Measurements from ENCODE around the gene CD8A.
"Not testable (repeated sequence)": the region's sequence is repeated elsewhere in the genome, so short reads cannot be mapped to it uniquely, and the experiment has no call there.

Gene CD8A

DNA sequence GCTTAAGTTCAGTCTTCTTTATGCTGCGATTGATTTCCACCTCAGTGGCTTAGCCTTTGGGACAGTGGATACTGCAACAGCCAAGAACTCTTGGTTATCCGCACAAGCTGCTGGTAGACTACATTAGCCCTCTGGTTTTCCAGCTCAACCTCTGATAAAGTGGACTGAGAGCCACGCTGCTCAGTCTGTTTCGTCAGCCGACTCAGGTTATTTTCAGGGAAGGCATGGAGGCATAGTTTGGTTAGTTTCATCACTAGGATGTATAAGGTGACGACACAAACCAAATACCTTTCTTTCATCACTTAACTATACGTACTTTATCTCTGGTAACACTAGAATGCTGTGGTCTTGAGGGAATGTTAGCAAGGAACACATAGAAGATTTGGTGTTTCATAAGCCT lies 14.2 kb downstream of the CD8A start:
- no peak for DNase-seq (ENCODE audit: low read depth)

DNA sequence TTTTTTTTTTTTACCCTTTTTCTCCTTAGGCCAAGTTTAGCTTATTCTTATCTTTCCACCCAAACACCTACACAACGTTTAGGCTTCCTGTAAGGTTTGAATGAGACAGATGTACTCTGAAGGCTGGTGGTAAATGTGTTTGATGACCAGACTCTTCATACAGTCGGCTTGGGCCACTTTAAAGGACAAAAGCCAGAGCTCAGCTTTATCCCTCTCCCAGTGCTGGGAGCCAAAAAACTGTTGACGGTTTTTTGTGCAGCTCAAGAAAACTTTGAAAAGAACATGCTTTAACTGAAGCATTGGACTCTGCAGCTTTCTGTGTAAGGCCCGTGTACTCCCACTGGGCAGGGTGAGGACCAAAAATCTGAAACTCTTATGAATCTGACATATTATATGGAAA lies 15.4 kb downstream of the CD8A start:
- DNase-seq (ENCODE audit: low read depth), result no peak

DNA sequence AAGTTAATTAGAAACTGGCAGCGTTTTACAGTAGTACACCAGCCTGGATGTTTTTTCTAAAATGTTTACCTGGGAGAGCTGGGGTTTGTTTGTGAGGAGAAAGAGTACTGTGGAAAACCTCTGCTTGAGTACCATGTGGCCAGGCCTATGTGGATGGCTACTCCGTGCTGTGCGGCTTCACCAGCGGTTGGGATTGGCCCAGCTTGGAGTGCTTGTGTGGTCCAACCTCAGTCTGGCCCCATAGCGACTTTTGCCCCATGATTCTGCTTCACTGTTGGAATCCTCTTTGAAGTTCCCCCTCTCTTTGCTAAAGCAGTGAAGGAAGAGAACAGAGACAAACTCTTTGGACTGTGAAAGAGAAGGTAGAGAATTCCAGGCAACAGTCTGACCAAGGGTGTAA lies 15.9 kb downstream of the CD8A start:
- DNase-seq (ENCODE audit: low read depth), result no peak

DNA sequence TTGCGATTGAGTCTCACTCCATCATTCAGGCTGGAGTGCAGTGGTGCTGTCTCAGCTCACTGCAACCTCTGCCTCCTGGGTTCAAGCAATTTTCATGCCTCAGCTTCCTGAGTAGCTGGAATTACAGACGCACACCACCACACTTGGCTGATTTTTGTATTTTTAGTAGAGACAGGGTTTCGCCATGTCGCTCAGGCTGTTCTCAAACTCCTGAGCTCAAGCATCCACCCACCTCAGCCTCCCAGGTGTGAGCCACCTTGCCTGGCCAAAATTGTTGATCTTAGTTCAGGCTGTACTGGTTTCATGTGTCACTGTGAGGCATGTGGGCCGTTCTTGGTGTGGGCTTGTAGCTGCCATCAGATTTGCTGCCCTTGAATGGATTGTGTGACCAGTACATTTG lies 18.1 kb downstream of the CD8A start:
- no peak for DNase-seq (ENCODE audit: low read depth)

DNA sequence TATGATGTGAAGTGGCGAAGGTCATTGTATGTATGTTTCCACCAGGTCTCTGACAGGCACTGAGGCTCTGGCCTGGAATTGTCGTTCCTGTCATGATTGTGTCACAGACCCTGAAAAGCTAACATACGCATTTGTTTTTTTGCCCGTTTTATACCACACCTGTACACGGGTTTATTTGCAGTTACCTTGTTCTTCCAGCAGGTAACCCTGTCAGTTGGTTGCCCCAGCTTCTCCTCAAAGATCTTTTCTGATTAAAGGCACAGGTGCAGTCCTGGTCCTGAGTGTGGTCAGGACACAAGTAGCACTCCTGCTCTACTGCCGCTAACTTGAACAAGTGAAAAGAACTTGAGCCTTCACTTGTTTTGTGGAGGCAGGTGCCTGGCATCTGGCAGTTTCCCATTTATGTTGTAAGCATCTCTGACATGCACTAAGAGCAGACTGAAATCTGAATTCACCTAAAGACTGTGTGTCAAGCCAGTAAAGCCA lies 19.9 kb downstream of the CD8A start:
- no peak for DNase-seq (ENCODE audit: low read depth)

DNA sequence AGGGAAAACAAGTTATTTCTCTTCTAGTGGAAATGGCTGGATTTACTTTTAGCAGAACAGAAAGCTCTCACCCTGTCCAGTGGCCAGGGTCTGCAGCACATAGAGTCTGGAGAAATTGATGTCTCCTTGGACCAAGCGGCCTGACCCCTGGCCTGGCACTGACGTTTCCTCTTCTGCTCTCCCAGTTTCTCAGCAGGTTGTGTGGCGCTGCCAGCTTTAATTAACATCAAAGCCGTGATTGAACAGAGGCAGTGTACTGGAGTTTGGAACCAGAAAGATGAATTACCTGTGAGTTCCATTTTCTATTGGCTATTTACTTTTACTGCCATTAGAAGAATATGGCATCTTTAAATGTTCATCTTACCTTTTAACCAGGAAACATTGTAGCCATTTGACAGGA lies 20.9 kb downstream of the CD8A start:
- DNase-seq (ENCODE audit: low read depth), result no peak

DNA sequence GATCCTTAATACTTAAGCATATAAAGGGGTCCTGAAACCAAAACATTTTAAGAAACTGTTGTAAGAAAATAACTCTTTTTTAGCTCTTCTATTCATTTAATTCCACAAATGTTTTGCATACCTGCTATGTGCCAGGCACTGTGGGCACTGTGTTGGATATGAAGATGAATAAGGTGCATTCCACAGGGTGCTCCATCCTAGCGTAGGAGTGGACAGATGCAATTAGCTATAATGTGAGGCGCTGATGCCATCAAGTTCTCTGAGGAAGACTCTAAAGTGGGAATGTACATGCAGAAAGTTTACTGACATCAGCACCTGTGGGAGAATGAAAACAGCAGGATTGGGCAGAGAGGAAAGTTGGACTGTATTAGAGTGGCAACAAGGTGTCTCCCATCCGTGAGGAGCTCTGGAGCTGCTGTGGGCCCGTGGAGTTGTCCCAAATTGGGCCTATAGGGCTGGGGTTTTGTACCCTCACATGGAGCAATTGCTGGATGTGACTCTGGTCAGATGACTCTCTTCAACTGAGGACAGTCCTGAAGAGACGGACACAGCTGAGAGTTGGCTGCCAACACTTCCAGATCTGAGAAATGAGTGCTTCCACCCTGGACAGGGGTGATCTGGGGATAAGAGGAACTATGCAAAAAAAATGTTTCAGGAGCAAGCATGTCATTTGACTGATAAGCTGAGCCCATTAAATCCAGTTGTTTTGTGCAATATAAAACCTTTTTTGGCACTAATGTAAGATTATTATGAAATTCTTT lies 22.3 kb downstream of the CD8A start:
- DNase-seq (ENCODE audit: low read depth), result no peak

DNA sequence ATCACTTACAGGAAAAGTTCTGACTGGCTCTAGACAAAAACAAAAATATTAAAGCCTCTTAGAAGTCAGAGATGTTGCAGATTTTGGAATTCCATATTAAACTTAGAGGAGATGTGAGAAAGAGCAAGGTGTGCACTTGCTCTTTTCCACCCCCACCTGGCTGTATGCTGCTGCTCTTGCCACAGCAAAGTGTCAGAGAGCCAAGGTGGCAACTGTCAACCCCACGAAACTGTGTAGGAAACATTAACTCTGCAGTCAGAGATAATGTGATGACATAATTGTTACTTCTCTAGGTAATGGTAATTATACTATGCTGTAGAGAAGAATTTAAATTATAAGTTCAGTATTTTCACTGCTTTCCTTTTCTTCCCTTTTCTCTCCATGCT lies 25.4 kb downstream of the CD8A start:
- DNase-seq (ENCODE audit: low read depth), result no peak

DNA sequence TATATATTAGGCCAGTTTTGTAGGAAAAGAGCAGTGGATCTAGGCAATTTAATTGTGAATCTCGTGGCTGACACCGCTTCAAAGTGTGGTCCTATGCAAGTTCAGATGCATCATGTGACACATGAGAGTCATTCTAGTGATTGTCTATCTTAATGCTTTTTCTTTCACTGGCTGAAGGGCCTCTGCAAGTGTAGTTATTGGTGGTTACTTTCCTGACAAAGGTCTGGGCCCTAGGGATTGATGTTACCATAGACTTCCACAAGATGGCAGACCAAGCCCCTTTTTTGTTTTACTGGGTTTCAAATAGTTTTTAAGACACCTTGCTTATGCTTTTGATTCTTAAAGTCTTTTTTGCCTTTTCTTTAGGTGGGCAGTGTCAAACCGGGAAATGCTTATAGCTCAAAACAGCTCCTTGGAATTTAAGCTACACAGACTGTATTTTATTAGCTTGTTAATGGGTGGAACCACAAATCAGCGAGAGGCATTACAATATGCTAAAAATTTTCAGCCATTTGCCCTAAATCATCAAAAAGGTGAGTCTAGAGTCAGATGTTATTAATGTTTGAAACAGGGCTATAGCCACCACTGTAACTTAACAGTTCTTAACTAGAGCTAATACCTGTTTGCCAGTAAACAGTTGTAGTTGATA lies 25.9 kb downstream of the CD8A start:
- DNase-seq (ENCODE audit: low read depth), result no peak

DNA sequence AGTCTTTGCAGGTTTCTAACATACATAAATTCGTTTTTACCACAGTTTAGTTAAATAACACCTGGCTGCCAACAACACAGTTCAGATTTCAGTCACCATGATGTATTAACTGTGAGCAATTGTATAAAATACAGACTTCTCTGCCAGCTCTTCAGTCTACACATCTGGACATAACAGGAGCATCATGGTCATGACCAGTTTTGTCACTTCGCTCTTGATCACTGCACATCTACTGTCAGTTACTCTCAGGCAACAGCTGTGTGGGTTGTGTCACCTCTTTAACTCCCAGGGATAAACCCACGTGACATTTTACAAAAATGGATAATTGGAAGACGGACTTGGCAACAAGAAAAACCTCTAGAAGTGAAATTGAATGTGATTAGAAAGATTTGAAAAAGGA lies 30.3 kb downstream of the CD8A start:
- no peak for DNase-seq (ENCODE audit: low read depth)

DNA sequence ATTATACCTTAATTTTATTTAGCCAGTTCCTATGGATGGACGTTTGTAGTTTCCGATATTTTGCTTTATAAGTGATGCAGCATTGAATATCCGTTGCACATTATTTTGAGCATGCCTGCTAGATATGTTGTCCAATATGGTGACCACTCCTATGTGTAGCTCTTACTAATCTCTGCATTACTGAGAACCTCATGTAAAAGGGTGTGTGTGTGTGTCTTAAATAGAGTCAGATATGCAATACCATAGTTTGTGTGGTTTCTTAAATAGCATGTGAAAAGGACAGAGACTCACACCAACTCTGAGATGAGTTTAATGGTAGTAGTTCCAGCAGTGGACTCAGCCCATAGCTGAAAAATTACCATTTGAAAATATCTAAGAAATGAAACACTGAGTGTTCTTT lies 32.3 kb downstream of the CD8A start:
- DNase-seq (ENCODE audit: low read depth), result no peak

DNA sequence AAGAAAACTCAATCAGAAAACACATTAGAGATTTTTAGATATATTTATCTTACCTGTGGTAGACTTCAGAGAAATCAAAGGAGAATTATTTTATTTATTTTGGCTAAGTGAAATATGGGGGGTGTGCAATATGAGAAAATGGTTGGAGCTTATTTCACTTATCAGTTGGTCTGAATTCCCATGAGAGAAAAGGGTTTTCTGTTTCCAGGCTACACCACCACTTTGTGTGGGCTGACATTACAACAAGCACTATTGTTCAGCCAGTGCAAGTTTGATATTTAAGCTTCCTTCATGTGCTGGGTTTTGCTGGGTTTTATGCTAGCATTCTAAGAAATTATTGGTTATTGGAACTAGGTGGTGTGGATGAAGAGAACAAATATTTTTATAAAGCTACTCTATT lies 37.1 kb downstream of the CD8A start:
- no peak for DNase-seq (ENCODE audit: low read depth)

DNA sequence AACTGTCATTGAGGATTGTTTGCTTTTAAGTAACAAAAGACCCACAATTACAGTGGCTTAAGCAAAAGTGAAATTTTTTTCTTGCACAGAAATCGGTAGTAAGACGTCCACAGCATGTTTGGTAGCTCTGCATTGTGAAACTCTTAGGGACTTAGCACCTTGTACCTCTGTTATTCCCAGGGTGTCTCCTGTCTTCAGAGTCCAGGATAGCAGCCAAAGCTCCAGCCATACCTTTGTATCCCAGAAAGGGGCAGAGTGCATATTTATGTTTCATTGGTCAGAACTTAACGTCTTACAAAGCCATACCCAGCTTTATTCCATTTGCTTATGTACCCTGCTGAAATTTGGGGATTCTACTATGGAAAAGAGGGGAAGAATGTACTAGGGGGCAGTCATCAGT lies 37.8 kb downstream of the CD8A start:
- DNase-seq (ENCODE audit: low read depth), result no peak

DNA sequence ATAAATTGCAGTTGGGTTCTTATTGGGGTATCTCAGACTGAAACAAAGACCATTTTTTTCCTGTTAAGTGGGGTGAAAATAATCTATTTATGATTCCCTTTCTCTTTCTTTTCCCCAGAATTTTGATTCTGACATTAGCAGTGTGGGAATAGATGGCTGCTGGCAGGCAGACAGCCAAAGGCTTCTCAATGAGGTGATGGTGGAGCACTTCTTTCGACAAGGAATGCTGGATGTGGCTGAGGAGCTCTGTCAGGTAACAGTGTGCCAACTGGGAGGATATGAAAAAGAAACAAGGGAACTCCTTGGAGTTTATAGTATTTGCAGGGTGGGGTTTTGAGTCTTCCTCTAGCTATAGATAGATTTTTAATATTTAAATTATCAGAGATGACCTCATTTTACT lies 38.9 kb downstream of the CD8A start:
- DNase-seq (ENCODE audit: low read depth), result no peak

DNA sequence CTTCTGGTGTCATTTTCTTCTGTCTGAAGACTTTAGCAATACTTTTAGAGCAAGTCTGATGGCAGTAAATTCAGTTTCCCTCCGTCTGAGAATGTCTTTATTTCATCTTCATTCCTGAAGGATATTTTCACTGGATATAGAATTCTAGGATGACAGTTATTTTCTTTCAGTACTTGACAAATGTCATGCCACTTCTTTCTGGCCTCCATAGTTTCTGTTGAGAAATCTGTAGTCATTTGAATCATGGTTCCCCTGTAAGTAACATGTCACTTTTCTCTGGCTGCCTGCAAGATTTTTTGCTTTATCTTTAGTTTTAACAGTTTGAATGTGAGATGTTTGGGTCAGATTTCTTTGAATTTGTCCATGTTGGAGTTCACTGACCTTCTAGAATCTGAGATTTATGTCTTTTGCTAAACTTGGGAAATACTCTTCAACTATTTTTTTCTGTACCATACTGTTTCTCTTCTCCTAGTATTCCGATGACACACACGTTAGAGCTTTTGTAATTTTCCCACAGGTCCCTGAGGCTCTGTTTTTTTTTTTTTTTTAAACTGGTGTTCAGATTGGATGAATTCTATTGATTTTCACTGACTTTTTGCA lies 40.4 kb downstream of the CD8A start:
- no peak for DNase-seq (ENCODE audit: low read depth)

DNA sequence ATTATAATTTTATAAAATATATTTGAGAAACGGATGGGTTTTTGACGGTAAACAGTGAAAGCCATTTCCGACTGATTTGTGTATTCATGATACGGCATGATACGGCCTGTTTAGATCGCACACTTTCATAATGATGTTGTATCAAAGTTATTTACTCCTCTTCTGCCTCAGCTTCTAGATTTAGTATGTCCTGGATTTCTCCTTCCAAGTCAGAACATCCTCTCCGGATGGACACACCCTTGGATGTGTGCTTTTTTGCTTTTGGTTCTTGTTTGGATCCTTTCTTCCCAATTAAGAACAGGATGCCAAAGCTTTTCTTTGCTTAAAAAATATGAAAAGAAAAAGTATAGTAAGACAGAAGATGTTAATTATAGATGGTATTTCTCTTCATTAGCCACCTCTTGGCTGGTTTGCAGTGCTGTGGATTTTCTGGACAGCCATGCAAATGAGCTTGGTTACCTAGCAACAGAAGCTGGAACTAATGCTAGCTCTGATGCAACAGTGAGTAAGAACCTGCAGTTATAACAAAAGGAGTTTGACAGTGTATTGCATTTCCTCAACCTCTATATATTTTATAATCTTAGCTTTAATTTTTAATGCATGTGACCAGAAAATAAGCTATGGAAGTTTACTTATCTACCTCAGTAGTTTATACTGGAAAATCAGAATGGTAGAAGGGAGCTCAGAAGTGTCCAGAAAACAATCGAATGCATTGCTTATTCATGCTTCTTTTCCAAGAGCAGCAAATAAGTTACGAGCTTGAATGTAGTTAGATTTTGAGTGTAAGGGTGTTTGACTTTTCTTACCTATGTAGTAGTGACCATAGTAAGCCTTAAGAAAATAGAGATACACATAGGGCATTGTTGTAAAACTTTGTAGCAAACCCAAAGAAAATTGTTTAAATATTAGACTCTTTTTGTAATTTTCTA lies 42.7 kb downstream of the CD8A start:
- DNase-seq (ENCODE audit: low read depth), result no peak

DNA sequence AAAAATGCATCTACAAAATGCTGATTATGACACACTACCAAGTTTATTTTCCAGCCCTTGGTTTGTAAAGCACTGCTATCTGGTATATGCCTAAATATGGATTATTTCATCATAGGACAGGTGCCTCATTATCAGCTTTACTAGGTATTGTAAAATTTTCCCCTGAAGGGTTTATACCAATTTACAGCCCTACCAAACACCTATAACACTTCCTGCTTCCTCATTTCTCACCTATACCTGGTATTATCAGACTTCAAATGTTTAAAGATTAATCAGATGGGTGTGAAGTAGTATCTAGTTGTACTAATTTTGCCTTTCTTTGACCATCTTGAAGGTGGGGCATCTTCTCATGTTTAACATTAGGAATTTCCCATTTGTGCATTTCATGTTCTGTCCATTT lies 43.8 kb downstream of the CD8A start:
- DNase-seq (ENCODE audit: low read depth), result no peak

DNA sequence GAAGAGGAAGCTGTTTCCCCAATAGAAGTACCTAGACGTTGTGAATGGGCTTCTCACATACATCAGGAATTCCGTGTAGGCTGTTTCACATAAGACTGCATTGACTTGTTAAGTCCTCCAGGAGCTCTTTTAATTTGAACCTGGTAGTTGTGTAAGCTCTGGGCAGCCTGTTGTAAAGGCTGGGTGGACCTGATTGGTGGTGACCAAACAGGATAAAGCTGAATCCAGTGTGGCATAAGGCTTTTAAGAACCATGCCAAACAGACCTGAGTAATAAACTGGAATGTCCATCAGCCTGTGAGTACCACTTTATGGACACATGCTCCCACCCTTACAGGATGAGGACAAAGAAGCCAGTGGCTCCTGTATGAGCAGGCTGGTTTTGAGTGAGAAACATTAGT lies 46.6 kb downstream of the CD8A start:
- no peak for DNase-seq (ENCODE audit: low read depth)

DNA sequence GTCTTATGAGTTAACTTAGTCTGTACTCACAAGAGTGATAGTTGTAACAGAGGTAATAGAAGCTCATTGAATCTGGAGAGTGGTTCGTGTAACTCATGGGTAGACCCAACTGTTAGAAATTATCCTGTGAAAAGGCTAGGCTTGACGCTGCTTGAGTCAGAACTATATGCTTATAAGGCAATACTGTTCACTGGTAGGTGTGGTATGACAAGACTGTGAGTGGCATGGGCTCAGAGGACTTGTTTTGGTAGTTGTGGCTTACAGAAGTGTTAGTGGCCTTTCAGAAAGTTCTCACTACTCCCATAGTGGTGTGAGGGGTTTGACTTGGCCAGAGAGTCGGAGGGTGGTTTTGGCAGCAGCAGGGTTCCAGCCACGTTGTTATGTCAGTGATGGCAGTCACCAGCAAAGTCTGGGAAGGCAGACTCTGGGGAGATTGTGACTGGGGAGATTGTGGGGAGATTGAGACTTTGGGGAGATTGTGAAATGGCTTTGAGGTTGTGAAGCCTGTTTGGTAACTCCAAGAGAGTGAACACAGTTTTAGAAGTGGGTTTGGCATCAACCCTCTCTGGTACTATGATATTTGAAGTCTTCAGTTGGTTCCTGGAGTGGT lies 48.7 kb downstream of the CD8A start:
- DNase-seq (ENCODE audit: low read depth), result not testable (repeated sequence)

DNA sequence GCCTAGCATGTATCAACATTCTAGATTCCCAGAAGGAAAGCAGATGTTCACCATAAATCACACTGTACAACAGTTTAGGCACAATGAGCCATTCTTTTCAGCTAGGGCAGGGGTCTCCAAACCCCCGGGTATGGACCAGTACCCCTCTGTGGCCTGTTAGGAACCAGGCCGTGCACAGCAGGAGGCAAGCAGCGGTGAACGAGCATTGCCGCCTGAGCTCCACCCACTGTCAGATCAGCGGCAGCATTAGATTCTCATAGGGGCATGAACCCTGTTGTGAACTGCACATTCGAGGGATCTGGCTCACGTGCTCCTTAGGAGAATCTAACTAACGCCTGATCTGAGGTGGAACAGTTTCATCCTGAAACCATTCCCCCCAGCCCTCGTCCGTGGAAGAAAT lies 50.8 kb downstream of the CD8A start:
- not testable (repeated sequence) for DNase-seq (ENCODE audit: low read depth)

DNA sequence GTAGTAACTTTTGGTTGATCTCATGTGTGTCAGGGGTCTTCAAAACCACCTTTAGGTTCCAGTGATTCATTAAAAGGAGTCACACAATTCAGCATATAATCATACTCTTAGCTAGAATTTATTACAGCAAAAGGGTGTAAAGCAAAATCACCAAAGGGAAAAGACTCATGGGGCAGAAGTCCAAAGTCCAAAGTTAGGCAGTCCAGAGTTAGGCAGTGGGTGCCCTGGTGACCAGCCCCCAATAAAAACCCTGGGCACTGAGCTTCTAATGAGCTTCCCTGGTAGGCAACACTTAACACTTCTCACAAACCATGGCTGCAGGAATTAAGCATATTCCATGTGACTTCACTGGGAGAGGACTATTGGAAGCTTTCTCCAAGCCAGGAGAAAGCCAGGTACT lies 51.2 kb downstream of the CD8A start:
- DNase-seq (ENCODE audit: low read depth), result not testable (repeated sequence)

DNA sequence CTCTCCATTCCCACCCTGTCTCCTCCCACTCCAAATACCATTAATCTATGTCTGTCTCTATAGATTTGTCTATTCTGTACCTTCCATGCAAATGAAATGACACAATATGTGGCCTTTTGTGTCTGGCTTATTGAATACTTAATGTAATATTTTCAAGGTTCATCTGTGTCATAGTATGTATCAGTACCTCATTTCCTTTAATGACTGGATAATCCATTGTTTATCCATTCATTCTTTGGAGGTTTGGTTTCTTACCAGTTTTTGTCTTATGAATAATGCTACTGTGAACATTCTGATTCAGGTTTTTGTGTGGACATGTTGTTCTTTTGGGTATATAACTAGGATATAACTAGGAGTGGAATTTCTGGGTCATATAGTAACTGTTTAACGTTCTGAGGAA lies 55.8 kb downstream of the CD8A start:
- DNase-seq (ENCODE audit: low read depth), result not testable (repeated sequence)
